MM.1S (cell line): ENCODE data around the gene SLC16A10.

ENCODE experiments used
- CTCF ChIP-seq: fragments of 300-600 bp; sonication (generic); IDR thresholded peaks from 2 replicates; pipeline ENCODE4 v1.5.1; 2016; ENCODE audit warnings: antibody characterized with exemption, low read length, mixed read lengths
- EZH2 ChIP-seq: fragments of 300-600 bp; sonication (generic); optimal IDR thresholded peaks from 2 replicates; pipeline ENCODE3; 2017; ENCODE audit warnings: low read depth, mild to moderate bottlenecking, antibody characterized with exemption, low read length, mixed read lengths
- EZH2phosphoT487 ChIP-seq: fragments of 300-600 bp; sonication (generic); IDR thresholded peaks from 2 replicates; pipeline ENCODE4 v1.6.1; 2018; ENCODE audit warnings: antibody characterized with exemption, low read length

- TF ChIP-seq CTCF (no peak), EZH2 (no peak), EZH2phosphoT487 (no peak)
Observed at GRCh38 chr6:111114482-111114881, 27.2 kb downstream of the SLC16A10 start.
